HG03520 (cell line): ENCODE measurements around the gene TMEM229A.
"Not testable (repeated sequence)": the region's sequence is repeated elsewhere in the genome, so short reads cannot be mapped to it uniquely, and the experiment has no call there.

Source experiments
- ATAC-seq: cut with Tn5 transposase; IDR thresholded peaks from one replicate; pipeline ENCODE4 v1.9.1; 2021; ENCODE audit warnings: mild to moderate bottlenecking, moderate library complexity; ENCODE audit not compliant: unreplicated experiment

TMEM229A gene

GRCh38 chr7:124032369-124033094 lies at the start of gene TMEM229A:
Gene TMEM229A, minus strand, starts transcription at chr7:124033067. Its CDS starts 64 bp downstream, at chr7:124033003.
- no peak for ATAC-seq

DNA sequence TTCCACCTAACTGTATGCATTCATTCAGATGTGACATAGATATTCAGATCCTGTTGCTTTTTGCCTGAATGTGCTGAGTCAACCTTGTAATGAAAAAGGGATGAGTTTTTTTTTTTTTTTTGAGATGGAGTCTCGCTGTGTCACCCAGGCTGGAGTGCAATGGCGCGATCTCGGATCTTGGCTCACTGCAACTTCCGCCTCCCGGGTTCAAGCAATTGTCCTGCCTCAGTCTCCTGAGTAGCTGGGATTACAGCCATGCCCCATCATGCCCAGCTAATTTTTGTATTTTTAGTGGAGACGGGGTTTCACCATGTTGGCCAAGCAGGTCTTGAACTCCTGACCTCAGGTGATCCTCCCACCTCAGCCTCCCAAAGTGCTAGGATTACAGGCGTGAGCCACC lies 49.4 kb upstream of the TMEM229A start:
- not testable (repeated sequence) for ATAC-seq

DNA sequence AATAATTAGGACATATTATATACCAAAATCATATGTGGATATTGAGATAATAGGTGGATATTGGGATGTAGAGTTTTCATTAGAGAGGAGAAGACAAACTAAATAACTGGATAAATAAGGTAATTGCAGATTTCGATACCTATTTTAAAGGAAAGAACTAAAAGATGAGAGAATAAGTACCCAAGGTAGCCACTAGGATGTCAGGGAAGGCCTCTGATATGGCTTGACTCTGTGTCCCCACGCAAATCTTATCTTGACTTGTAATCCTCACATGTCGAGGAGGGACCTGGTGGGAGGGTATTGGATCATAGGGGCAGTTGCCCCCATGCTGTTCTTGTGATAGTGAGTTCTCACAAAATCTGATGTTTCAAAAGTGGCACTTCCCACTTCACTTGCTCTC lies 44.7 kb upstream of the TMEM229A start:
- no peak for ATAC-seq

GRCh38 chr7:124076841-124077240 lies 44.0 kb upstream of the TMEM229A start:
- ATAC-seq, result no peak

GRCh38 chr7:124074007-124074406 lies 41.1 kb upstream of the TMEM229A start:
- ATAC-seq, result no peak

DNA sequence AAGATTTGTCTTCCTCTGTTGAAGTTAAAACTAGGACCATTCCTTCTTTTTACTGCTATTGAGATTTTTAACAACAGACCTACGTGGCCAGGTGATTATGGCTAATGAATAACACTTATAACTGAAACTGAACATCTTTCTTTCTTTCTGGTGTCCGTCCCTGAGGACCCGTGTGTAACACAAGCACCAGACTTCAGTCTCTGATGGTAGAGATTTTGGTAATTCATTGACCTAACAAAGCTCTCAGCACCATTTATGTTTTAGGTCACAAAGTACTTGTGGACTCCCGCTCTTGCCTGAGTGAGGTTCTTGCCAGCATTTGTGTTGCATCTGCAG lies 40.4 kb upstream of the TMEM229A start:
- ATAC-seq, result no peak

GRCh38 chr7:124072603-124073309 lies 39.9 kb upstream of the TMEM229A start:
- no peak for ATAC-seq

GRCh38 chr7:124071843-124072242 lies 39.0 kb upstream of the TMEM229A start:
- ATAC-seq, result no peak

DNA sequence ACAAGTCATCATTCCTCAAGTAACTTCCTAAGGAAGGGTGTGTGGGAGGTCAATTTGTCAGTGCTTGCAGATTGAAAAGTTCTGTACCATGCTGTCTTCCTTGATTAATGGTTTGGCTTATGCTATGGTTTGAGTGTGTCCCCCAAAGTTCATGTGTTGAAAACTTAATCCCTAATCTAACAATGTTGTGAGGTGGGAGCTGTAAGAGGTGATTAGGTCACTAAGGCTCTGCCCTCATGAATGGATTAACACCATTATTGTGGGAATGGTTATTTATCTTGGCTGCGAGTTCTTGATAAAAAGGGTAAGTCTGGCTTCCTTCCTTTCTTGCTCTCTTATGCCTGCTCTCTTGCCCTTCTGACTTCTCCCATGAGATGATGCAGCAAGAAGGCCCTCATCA lies 29.3 kb upstream of the TMEM229A start:
- ATAC-seq, result no peak

GRCh38 chr7:124060528-124060927 lies 27.7 kb upstream of the TMEM229A start:
- no peak for ATAC-seq

DNA sequence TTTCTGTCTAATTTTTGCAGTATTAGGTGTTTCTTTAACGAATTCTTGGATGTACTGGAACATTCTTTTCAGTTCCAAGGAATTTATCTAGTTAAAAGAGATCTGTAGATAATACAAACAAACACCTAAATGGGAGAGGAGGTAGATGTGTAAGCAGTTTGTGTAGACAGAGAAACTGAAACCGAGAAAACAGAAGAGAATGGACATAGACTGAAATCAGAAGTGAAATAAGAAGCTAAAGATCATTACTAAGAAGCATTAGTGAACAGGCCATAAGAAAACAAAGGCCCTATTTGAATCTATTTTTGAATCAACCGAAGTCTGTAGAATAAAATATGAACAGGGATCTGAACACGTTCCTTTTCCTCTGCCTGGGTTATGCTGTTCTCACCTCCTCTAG lies 26.5 kb upstream of the TMEM229A start:
- ATAC-seq, result peak; percentile 100

GRCh38 chr7:124058515-124058914 lies 25.6 kb upstream of the TMEM229A start:
- no peak for ATAC-seq

- no peak for ATAC-seq
These were observed 25.0 kb upstream of the TMEM229A start for GRCh38 chr7:124057872-124058271.

- no peak for ATAC-seq
These were observed 23.4 kb upstream of the TMEM229A start for GRCh38 chr7:124056234-124056633.

DNA sequence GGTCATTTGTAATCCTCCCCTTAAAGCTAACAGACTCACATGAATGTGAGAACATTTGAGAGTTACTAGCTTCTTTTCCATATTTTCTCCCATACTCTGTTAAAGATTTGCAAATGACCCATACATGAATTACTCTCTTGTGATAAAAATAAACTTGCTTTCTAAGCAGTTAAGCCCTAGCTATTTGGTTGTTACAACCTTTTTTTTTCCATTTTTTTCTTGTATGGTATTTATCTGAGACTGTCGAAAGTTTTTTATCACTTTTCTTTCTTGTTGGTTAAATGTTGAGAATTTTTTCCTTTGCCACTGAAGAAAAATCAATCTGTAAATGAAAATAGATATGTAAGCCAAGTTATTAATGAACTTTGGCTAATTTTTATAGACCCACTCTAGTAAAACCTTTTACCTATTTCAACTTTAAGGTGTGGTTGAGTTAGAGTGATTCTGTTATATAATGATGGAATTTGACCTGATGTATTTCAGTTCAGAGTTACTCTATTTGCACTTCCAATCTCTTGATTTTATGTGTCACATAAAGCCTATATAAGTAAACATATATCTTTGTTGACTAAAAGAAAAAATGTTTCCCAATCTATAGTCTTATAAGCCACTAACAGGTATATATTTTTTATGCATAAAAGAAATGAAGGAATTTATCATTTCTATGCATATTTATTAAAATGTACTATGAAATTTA lies 19.0 kb upstream of the TMEM229A start:
- no peak for ATAC-seq

DNA sequence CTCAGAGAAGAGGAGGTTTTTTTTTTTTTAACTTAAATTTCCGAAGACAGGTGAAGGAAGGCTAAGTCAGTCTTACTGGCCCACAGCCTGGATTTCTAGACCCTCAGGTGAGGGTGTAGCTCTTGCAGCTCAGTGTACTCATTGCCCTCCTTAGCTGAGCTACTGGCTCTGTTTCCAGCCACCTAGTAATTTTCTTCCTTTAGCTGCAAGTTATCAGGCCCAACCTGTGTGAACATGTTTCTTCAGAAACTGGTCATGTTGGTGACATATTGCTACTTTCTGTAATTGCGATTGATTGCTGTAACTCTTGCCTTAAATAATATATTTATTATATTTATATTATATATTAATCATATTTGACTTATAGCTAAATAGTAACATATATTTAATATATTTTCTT lies 10.0 kb upstream of the TMEM229A start:
- ATAC-seq, result no peak

GRCh38 chr7:124041439-124041838 lies 8.6 kb upstream of the TMEM229A start:
- no peak for ATAC-seq

GRCh38 chr7:124037902-124038301 lies 5.0 kb upstream of the TMEM229A start:
- ATAC-seq, result not testable (repeated sequence)

DNA sequence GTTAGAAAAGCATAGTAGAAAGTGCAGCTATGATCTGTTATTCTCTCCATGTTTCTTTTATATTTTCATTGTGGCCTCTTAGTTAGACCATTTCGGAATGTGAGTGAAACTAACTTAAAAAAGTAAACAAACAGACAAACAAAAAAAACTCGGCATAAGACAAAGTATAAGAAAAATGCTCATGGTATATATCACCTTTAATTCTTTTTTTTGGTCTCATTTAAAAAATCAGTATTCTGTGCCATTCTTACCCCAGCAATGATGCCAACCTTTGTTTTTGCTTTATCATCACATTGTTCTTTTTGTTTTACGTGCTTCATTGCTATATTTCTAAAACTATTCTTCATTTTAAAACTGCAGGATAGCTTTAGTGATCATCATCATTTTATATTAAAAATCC lies 2.8 kb upstream of the TMEM229A start:
- no peak for ATAC-seq

- no peak for ATAC-seq
These were observed 1.9 kb upstream of the TMEM229A start for GRCh38 chr7:124034754-124035100.

DNA sequence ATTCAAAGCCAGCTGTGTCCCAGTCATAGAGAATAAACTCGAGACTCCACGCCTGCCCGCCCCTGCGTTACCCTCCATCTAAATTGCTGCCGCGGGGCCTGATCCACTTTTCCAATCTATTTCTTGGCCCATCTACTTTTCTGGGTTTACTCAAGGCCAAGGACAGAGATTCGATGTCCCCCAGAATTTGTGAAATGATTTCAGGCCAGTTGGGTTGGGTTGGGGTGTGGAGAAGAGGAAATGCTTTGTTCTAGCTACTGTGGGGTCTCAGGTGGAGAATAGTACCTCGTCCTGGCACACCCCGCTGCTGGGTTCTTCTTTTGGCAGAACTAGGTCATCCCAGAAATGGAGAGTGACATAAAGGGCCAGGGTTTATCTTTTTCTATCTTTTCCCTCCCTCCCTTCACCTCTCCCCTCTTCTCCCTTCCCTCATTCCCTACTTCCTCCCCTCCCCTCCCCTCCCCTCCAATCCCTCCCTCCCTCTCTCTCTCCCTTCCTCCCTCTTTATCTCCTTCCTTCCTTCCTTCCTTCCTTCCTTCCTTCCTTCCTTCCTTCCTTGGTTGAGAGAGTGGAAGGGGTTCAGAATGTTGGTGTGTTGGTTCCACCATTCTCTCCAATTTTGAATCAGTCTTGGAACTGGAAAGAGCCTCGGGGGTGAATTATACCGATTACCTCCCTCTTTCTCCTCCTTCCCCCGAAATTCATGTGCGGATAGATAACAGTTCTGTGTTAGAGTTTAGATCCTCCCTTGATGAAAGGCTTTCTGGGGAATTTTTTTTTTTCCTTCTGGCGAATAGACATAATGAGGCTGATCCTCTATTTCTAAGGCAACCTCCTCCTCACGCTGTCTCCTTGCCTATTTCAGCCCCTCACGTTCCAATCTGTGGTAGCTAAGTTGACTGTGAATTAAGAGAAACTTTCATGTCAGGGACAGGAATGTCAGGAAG lies 1.2 kb upstream of the TMEM229A start:
- no peak for ATAC-seq
